Type B pancreatic cell (in vitro differentiated cells): ENCODE results near the gene ST7. TPM values are rescaled to one million over a fixed set of nuclear protein-coding genes. Genes with fewer than 3 reads are reported as not detected.

ENCODE experiments used
- DNase-seq: peaks from one replicate; pipeline ENCODE4 v3.0.0; 2021; ENCODE audit warnings: mixed read lengths; ENCODE audit not compliant: unreplicated experiment; ENCODE audit errors: extremely low spot score
- H3K27ac Mint-ChIP-seq: 2 replicates; pipeline ENCODE4 v1.8.0; 2021; ENCODE audit warnings: mild to moderate bottlenecking, mixed read lengths
- H3K27me3 Mint-ChIP-seq: 2 replicates; pipeline ENCODE4 v1.8.0; 2021; ENCODE audit warnings: mixed read lengths
- H3K36me3 Mint-ChIP-seq: 2 replicates; pipeline ENCODE4 v1.8.0; 2021; ENCODE audit warnings: mixed read lengths
- H3K4me1 Mint-ChIP-seq: one replicate; pipeline ENCODE4 v1.8.0; 2021; ENCODE audit warnings: mixed read lengths; ENCODE audit not compliant: unreplicated experiment
- H3K4me3 Mint-ChIP-seq: 2 replicates; pipeline ENCODE4 v1.8.0; 2021; ENCODE audit warnings: mild to moderate bottlenecking, mixed read lengths
- H3K9me3 Mint-ChIP-seq: 2 replicates; pipeline ENCODE4 v1.8.0; 2021; ENCODE audit warnings: mixed read lengths
- CTCF ChIP-seq: fragments of 200-600 bp; sonication (generic); conservative IDR thresholded peaks from 2 replicates; pipeline ENCODE4 v1.5.0; 2021; ENCODE audit warnings: antibody characterized with exemption, mild to moderate bottlenecking
- total RNA-seq: library from RNA; stranded (reverse); gene quantifications from 2 replicates; pipeline ENCODE4 v1.2.1, GENCODE V29; 2021; ENCODE audit warnings: low replicate concordance

The ST7 gene
- total RNA-seq, 1 donor from 2014 or later = 25.0 TPM

- Mint-ChIP-seq H3K4me1 (no peaks in the 10 kb centered on the region), H3K36me3 (peaks cover 7% of the 10 kb centered on the region), H3K4me3 (no peak overlapping the region), H3K9me3 (peaks cover 4% of the 10 kb centered on the region), H3K27ac (no peak overlapping the region), H3K27me3 (no peaks in the 10 kb centered on the region)
- no peak for DNase-seq
- no peak for TF ChIP-seq CTCF
Observed at GRCh38 chr7:117230276-117231046, 277.2 kb downstream of the ST7 start.

DNA sequence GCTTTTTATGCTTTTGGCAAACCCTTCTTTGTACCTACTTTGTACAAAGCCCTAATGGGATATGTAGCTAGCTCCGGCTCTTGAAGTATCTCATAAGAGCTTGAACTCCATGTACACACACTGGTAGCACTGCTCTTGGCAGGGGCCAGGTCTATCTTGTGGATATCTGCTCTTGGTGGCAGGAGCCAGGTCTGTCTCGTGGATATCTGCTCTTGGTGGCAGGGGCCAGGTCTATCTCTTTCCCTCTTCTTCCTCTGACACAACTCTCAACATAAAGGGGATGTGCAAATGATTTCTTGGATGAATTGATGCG, 277.7 kb downstream of the ST7 start:
- no peak overlapping the region for H3K4me3 Mint-ChIP-seq
- peaks cover 4% of the 10 kb centered on the region for H3K9me3 Mint-ChIP-seq
- peak overlapping the region; percentile 30 for H3K27ac Mint-ChIP-seq
- no peaks in the 10 kb centered on the region for H3K27me3 Mint-ChIP-seq
- TF ChIP-seq CTCF = no peak
- no peaks in the 10 kb centered on the region for H3K4me1 Mint-ChIP-seq
- no peak for DNase-seq
- peaks cover 7% of the 10 kb centered on the region for H3K36me3 Mint-ChIP-seq

DNA sequence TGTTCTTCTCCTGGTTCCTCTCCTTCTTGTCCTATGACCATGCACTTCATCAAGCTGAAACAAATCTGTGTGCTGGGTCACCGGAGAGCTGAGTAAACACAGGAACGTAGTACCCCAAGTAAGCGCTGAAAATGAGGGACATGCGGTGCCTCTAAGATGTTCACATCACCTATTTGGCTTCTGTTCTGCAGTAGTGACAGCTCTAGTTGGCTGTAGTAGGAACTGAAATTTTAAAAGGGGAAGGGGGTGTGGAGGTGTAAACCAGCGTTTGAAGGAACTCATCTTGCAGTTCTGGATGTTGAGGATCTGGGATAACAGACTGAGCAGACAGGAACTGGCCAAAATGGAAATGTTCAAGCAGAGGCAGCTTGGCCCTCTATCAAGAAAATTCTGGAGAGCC, 284.3 kb downstream of the ST7 start:
- DNase-seq = no peak
- Mint-ChIP-seq H3K36me3 (no peaks in the 10 kb centered on the region), H3K9me3 (peaks cover 4% of the 10 kb centered on the region), H3K27ac (no peak overlapping the region), H3K4me1 (no peaks in the 10 kb centered on the region), H3K27me3 (peaks cover 3% of the 10 kb centered on the region), H3K4me3 (no peak overlapping the region)
- TF ChIP-seq CTCF = no peak

GRCh38 chr7:117238472-117238871, 285.2 kb downstream of the ST7 start:
- Mint-ChIP-seq H3K36me3 (no peaks in the 10 kb centered on the region), H3K9me3 (peaks cover 4% of the 10 kb centered on the region), H3K4me1 (no peaks in the 10 kb centered on the region), H3K27ac (no peak overlapping the region), H3K4me3 (no peak overlapping the region), H3K27me3 (peaks cover 3% of the 10 kb centered on the region)
- TF ChIP-seq CTCF = no peak
- DNase-seq = no peak

DNA sequence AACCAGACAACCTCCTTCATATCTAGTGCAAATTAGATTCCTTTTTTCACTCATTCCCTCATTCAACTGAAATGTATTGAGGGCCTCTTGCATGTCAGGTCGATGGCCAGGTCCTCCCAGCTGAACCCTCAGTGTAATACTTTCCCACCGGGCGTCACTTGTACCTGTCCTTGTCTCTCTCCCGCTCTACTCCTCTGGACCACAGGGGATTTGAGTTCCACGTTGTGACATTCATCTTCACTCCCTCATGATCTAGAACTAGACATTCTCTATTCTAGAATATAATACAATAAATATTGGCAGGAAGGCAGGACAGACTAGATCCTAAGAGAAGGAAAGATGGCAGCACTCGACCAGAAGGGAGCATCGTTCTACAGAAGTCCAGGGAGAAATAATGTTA, 285.6 kb downstream of the ST7 start:
- Mint-ChIP-seq H3K4me3 (no peak overlapping the region), H3K4me1 (no peaks in the 10 kb centered on the region), H3K27me3 (peaks cover 3% of the 10 kb centered on the region), H3K9me3 (peaks cover 4% of the 10 kb centered on the region), H3K36me3 (no peaks in the 10 kb centered on the region), H3K27ac (no peak overlapping the region)
- no peak for TF ChIP-seq CTCF
- DNase-seq = no peak
